ENCODE data around the gene CAMKMT. TPM values are rescaled to one million over a fixed set of nuclear protein-coding genes. Genes with fewer than 3 reads are reported as not detected.

The CAMKMT gene
- total and polyA plus RNA-seq, 2 experiments from 2014 or later = 26.5 to 29.5 TPM

DNA sequence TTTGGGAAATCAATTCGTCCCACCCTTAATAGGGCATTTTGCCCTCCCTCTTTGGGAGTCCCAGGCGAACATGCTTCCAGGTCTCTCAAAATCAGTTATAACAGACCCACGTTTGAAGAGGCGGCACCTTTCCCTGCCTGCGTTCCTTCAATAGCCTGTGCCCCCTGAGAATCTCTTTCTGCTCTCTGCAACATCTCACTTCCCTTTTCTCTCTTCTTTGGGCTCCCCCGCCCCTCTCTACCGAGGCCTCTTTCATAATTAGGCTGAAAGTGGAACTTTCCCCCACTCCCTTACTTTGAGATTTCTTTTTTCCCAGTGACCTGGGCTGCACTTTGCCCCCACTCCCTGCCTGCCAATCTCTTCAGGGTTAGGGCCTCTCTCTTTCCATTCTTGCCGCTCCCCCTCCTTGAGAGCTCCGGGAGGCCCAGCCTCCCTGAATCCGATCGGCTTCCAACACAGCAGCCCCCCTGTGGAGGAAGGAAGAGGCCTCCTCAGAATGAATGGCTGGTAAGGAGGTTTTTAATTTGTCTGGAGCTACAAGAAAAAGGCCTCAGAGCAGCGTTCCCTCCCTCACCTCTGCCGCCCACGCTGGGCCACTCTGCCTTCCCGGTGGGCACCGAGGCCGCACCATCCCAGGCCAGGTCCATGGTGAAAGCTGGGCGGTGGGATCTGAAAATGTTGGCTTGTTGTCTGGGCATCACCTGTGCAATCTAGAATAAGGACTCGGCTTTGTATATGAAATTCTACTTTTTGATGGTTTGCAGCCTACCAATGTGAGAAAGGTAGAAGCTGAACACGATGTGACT, 417.1 kb downstream of the CAMKMT start:
- Mint-ChIP-seq H3K27ac (no peak overlapping the region), H3K27me3 (ENCODE audit: insufficient read depth, low read depth, poor library complexity) (peaks cover 11% of the 10 kb centered on the region), H3K9me3 (peaks cover 28% of the 10 kb centered on the region; the same call in 2 of the 3 replicates), H3K4me1 (peaks cover 53% of the 10 kb centered on the region), H3K36me3 (ENCODE audit: low read depth) (peaks cover 23% of the 10 kb centered on the region), H3K4me3 (peak overlapping the region; percentile 62)
- peaks cover 7% of the 10 kb centered on the region; the same call in 1 of the 2 replicates for H3K9me2 ChIP-seq (ENCODE audit: insufficient read depth)
- H3K79me2 ChIP-seq (replicated peaks; ENCODE audit: insufficient read depth) = no peaks in the 10 kb centered on the region
- H3K27me3 ChIP-seq (ENCODE audit: insufficient read depth) = peaks cover 10% of the 10 kb centered on the region; the same call in 1 of the 2 replicates
- peak; percentile 88 for DNase-seq (ENCODE audit: low spot score)
- peak; percentile 89 for TF ChIP-seq JUNB (IDR thresholded peaks at IDR 0.05; ENCODE audit: unreplicated experiment)
- TF ChIP-seq, protein P1, sequence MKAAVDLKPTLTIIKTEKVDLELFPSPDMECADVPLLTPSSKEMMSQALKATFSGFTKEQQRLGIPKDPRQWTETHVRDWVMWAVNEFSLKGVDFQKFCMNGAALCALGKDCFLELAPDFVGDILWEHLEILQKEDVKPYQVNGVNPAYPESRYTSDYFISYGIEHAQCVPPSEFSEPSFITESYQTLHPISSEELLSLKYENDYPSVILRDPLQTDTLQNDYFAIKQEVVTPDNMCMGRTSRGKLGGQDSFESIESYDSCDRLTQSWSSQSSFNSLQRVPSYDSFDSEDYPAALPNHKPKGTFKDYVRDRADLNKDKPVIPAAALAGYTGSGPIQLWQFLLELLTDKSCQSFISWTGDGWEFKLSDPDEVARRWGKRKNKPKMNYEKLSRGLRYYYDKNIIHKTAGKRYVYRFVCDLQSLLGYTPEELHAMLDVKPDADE (IDR thresholded peaks at IDR 0.05) = peak; percentile 42; the same call in 1 of the 2 replicates
- TF ChIP-seq, protein P2, sequence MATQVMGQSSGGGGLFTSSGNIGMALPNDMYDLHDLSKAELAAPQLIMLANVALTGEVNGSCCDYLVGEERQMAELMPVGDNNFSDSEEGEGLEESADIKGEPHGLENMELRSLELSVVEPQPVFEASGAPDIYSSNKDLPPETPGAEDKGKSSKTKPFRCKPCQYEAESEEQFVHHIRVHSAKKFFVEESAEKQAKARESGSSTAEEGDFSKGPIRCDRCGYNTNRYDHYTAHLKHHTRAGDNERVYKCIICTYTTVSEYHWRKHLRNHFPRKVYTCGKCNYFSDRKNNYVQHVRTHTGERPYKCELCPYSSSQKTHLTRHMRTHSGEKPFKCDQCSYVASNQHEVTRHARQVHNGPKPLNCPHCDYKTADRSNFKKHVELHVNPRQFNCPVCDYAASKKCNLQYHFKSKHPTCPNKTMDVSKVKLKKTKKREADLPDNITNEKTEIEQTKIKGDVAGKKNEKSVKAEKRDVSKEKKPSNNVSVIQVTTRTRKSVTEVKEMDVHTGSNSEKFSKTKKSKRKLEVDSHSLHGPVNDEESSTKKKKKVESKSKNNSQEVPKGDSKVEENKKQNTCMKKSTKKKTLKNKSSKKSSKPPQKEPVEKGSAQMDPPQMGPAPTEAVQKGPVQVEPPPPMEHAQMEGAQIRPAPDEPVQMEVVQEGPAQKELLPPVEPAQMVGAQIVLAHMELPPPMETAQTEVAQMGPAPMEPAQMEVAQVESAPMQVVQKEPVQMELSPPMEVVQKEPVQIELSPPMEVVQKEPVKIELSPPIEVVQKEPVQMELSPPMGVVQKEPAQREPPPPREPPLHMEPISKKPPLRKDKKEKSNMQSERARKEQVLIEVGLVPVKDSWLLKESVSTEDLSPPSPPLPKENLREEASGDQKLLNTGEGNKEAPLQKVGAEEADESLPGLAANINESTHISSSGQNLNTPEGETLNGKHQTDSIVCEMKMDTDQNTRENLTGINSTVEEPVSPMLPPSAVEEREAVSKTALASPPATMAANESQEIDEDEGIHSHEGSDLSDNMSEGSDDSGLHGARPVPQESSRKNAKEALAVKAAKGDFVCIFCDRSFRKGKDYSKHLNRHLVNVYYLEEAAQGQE (IDR thresholded peaks at IDR 0.05; ENCODE audit: unreplicated experiment) = no peak
- 0 out of 2 replicates have a peak, but pooled peaks have one; percentile 10 for TF ChIP-seq ZNF114 (CRISPR knock-in tag; IDR thresholded peaks at IDR 0.05)
- H3K36me3 ChIP-seq (ENCODE audit: insufficient read depth) = 0 out of 2 replicates have a peak, but pooled peaks cover 11% of the 10 kb centered on the region
- peak overlapping the region; percentile 64; the same call in 1 of the 2 replicates for H2AFZ ChIP-seq
- ATAC-seq = peak; percentile 85
- peak overlapping the region; percentile 74 for H3K4me2 ChIP-seq
- H3K27ac ChIP-seq (ENCODE audit: low read depth) = no peak overlapping the region; the same call in 1 of the 2 replicates
- peaks cover 13% of the 10 kb centered on the region; the same call in 1 of the 2 replicates for H3F3A ChIP-seq (replicated peaks; ENCODE audit: low read depth)
- peaks cover 55% of the 10 kb centered on the region for H3K4me1 ChIP-seq (ENCODE audit: insufficient read depth)
- peak overlapping the region; percentile 50 for H3K4me3 ChIP-seq
- no peaks in the 10 kb centered on the region for H4K20me1 ChIP-seq (replicated peaks; ENCODE audit: insufficient read depth)

DNA sequence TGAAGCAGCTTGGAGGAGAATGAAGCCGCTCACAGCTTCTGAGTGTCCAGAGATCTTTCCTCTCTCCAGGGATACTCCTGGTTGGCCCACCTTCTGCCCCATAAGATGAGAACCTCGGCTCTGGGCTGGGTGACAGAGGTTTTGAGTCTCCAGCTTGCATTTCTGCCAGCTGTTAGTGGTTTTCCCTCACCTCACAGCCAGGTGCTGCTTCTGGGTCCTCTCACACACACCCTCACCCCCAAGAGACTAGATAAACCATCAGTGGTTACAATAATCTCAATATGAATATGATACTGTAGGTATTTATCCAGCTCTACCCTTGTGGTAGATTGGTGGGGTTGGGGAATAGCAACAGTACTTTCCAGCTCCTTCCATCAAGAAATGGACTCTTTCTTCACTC, 418.0 kb downstream of the CAMKMT start:
- ATAC-seq (no peak), DNase-seq (ENCODE audit: low spot score) (no peak)
- Histone ChIP-seq H2AFZ (no peak overlapping the region), H4K20me1 (replicated peaks; ENCODE audit: insufficient read depth) (no peaks in the 10 kb centered on the region), H3K4me3 (0 out of 2 replicates have a peak overlapping the region, but pooled peaks have one; percentile 50), H3F3A (replicated peaks; ENCODE audit: low read depth) (peaks cover 13% of the 10 kb centered on the region; the same call in 1 of the 2 replicates), H3K4me2 (peak overlapping the region; percentile 74), H3K79me2 (replicated peaks; ENCODE audit: insufficient read depth) (no peaks in the 10 kb centered on the region), H3K9me2 (ENCODE audit: insufficient read depth) (peaks cover 7% of the 10 kb centered on the region; the same call in 1 of the 2 replicates), H3K27me3 (ENCODE audit: insufficient read depth) (peaks cover 10% of the 10 kb centered on the region; the same call in 1 of the 2 replicates), H3K36me3 (ENCODE audit: insufficient read depth) (0 out of 2 replicates have a peak, but pooled peaks cover 11% of the 10 kb centered on the region), H3K27ac (ENCODE audit: low read depth) (no peak overlapping the region), H3K4me1 (ENCODE audit: insufficient read depth) (peaks cover 46% of the 10 kb centered on the region)
- H3K4me3 Mint-ChIP-seq = no peak overlapping the region
- peaks cover 14% of the 10 kb centered on the region for H3K27me3 Mint-ChIP-seq (ENCODE audit: insufficient read depth, low read depth, poor library complexity)
- H3K9me3 Mint-ChIP-seq = peaks cover 28% of the 10 kb centered on the region; the same call in 2 of the 3 replicates
- H3K27ac Mint-ChIP-seq = no peak overlapping the region
- peaks cover 23% of the 10 kb centered on the region for H3K36me3 Mint-ChIP-seq (ENCODE audit: low read depth)
- peaks cover 47% of the 10 kb centered on the region for H3K4me1 Mint-ChIP-seq
- TF ChIP-seq CREB1 (CRISPR knock-in tag; IDR thresholded peaks at IDR 0.05; ENCODE audit: low read depth) (no peak), ZNF114 (CRISPR knock-in tag; IDR thresholded peaks at IDR 0.05) (no peak), POLR2AphosphoS5 (IDR thresholded peaks at IDR 0.05; ENCODE audit: low read depth) (no peak)
- TF ChIP-seq, protein P3, sequence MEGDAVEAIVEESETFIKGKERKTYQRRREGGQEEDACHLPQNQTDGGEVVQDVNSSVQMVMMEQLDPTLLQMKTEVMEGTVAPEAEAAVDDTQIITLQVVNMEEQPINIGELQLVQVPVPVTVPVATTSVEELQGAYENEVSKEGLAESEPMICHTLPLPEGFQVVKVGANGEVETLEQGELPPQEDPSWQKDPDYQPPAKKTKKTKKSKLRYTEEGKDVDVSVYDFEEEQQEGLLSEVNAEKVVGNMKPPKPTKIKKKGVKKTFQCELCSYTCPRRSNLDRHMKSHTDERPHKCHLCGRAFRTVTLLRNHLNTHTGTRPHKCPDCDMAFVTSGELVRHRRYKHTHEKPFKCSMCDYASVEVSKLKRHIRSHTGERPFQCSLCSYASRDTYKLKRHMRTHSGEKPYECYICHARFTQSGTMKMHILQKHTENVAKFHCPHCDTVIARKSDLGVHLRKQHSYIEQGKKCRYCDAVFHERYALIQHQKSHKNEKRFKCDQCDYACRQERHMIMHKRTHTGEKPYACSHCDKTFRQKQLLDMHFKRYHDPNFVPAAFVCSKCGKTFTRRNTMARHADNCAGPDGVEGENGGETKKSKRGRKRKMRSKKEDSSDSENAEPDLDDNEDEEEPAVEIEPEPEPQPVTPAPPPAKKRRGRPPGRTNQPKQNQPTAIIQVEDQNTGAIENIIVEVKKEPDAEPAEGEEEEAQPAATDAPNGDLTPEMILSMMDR (conservative IDR thresholded peaks at IDR 0.05; ENCODE audit: low read depth in 2 of 2) = no peak

Measured in GM23338 (cell line).